Subcutaneous adipose tissue (tissue), 4 donors: ENCODE data around the gene TRIM65. TPM values are rescaled to one million over a fixed set of nuclear protein-coding genes. Genes with fewer than 3 reads are reported as not detected.

ENCODE experiments used
- CTCF ChIP-seq: fragments of 450-650 bp; IDR thresholded peaks from one replicate; pipeline ENCODE4 v1.5.1; 2016; ENCODE audit warnings: low read depth, mild to moderate bottlenecking, control low read depth, antibody characterized with exemption, moderate library complexity
- total RNA-seq, 4 donors: library from RNA; depleted of rRNA; stranded (reverse); fragments of >200 nt; gene quantifications; one replicate each; pipeline ENCODE4 v1.1.0, GENCODE V29; 2016

TRIM65 gene
- total RNA-seq, 4 donors from 2014 or later = 14.3 to 33.9 (median 24.7) TPM

DNA sequence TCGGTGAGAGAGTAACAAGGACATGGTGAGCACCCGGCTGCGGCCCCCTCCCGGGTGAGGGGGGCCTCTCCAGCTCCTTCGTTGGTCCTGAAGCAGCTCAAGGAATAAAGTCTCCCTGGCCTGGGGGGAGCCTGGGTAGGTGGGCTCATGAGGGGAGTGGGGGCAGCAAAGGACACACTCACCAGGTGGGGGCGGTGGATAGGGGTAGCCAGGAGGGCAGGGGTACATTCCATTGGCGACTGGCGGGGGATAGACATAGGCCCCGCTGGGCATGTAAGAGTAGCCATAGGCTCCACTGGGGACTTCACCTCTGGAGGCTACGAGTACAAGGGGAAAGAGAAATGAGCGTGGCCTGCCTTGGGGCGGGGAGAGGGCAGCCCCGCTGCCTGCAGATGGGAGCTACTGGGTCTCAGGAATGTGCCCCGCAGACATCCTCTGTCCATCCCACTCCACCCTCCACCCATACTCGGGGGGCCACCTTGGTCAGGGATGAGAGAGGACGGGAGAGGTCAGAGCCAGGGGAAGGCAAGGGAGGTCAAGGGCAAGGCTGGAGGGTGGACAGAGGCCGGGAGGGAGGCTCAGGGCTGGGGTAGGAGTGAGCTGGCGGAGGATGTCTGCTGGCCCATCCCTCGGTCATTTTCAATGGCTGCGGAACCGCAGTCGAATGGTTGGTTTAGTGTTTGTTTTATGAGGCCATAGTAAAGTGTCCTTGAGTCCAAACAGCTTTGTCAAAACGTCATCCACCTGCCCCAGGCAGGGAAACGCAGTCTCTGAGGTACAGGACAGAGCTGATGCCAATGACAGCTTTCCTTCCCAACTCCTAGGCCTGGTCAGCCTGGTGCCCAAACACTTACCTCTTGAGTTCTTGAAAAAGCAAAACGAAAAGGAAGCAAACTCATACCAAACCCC lies 48.9 kb downstream of the TRIM65 start:
- no peak for TF ChIP-seq CTCF

DNA sequence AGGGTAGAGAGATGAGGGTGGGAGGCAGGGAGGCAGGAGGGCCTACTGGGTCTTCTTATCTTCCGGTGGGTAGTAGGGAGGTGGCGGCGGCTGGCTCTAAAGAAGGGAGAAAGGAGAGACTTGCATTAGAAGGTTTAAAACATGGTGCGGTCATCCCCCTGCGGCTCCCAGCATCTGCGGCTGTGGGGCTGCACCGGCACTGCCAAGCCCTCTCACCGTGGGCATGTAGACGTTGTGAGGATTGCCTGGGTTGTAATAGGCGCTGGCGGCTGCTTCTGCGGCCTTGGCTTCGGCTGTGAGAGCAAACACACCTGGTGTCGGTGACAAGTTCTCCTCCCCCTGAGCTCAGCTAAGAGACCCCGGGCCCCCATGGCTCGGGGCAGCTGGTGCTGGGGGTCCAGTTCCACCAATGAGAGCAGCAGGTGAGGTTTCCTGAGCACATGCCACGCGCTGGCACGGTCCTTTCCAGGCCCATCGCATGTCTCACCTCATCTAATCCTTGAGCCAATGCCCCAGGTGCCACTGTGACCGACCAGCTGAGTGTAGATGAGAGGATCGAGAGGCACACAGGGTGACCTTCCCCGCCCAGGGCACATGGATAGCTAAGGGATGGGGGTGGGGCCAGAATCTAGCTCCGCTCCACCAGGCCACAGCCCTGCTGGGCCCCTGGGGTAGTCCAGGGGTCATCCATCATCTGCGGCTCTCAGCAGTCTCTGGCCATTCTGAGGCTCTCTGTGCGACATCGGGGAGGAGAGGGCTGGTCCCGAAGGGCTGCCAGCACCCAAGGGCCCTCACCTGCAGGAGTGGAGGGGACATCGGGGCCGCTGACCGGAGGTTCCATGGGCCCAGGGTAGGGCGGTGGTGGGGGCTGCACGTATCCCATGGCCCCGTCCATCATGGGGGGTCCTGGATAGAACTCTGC lies 49.8 kb downstream of the TRIM65 start:
- TF ChIP-seq CTCF = no peak

DNA sequence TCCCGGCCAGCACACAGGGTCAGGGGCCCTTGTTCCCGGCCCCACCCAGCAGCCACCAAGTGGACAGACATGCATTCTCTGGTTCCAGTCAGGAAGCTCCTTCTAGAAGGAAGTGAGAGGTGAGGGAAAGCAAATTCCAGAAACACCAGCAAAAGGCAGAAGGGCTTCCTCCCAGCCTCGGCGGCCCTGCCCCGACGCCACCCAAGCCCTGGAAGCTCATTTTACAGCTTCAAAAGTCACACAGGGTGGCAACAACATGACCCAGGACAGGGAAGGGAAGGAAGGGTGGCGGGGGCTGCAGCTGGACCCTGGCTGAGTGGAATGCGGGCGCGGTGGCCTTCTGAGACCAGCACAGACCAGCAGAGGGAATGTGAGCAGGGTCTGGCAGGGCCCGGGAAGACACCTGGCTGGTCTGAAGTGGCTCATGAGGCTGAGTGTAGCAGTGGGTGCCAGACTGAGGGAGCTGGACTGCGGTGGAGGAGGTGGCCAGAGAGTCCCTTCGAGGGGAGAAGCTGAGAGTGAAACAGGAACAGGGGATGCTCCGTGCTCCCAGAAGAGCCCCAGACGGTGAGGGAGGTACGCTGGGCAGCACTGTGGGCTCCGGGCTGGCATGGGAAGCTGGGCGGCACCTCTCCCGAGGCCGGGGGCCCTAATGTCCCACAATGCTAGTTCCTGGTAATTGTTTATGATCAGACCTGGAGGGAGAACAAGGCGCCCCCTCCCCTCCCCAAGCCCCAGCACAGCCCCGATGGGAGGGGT lies 50.6 kb downstream of the TRIM65 start:
- no peak for TF ChIP-seq CTCF

- TF ChIP-seq CTCF = no peak
Measured at GRCh38 chr17:75845058-75845711, 51.6 kb downstream of the TRIM65 start.

DNA sequence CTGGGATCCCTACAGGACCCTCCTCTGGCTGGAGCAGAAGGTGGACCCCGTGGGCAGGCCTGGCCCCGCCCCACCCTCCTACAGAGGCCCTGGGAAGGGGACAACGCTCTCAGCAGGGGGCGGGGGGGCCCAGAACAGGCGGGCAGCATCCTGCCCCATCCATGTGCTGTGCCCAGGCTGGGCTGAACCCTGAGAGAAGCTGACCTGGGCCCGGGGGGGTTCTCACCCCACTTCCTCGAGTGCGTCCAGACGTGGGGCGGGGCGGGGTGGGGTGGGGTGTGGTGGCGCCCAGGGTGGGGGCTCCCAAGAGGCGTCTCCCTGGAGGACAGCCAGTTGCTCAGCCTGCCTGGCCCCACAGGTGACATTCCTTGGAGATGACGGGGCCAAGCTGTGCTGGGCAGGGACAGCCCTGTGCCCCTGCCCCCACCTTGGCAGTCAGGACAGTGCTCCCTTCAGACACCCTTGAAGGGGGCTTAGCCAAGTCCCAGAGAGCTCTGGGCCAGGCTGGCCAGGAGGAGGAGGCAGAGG lies 52.2 kb downstream of the TRIM65 start:
- TF ChIP-seq CTCF = no peak

DNA sequence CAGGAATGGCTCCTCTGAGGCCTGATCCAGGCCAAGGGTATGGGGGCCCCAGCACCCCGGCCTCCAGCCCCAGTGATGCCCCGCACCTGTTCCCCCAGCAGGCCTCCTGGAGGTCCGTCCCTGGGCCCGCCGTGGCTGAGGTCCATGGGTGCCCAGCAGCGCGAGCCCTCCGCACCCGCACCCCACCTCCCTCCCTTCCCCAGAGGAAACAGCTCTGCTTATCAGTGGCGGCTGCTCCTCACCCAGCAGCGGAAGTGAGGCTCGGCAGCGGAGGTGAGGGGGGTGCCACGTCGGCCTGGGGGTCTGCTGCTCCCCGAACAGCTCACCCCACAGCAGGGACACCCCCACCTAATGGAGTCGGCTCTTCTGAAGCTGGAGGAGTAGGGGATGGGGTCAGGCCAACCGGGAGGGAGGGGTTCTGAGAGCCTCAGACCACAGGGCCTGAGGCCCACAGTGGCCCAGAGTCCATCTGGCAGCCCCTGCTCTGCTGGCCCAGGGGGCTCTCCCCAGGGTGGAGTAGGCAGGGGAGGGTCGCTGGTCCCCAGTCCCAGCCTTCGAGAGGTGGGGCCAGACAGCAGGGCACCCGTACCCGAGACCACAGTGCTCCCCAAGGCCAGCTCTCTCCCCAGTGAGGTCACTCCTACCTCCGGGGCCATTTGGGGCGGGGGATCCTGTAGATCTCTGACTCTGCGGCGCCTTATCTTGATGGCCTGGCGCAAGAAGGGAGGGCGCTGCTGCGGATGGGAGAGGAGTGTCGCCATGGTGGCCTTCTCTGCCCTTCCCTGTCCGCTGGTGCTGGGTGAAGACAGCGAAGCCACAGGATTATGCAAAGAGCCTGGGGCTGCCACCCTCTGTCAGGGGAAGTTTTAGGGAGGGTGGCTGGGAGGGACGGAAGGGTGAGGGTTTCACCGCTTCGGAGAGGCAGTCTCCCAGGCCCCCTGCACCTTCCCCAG lies 52.9 kb downstream of the TRIM65 start, which contains the start of gene UNC13D:
Gene UNC13D, minus strand, starts transcription at position 828 of the 953 bp plus-strand sequence. Its CDS starts 67 bp downstream, at position 761.
- TF ChIP-seq CTCF = no peak
